ENCODE measurements around the gene SYNPO2L.

- TF ChIP-seq, protein P1, sequence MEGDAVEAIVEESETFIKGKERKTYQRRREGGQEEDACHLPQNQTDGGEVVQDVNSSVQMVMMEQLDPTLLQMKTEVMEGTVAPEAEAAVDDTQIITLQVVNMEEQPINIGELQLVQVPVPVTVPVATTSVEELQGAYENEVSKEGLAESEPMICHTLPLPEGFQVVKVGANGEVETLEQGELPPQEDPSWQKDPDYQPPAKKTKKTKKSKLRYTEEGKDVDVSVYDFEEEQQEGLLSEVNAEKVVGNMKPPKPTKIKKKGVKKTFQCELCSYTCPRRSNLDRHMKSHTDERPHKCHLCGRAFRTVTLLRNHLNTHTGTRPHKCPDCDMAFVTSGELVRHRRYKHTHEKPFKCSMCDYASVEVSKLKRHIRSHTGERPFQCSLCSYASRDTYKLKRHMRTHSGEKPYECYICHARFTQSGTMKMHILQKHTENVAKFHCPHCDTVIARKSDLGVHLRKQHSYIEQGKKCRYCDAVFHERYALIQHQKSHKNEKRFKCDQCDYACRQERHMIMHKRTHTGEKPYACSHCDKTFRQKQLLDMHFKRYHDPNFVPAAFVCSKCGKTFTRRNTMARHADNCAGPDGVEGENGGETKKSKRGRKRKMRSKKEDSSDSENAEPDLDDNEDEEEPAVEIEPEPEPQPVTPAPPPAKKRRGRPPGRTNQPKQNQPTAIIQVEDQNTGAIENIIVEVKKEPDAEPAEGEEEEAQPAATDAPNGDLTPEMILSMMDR (IDR thresholded peaks at IDR 0.05; ENCODE audit: poor library complexity), result no peak
- no peak for TF ChIP-seq EZH2phosphoT487 (IDR thresholded peaks at IDR 0.05; ENCODE audit: low read depth, severe bottlenecking, unreplicated experiment)
These were observed 5.8 kb downstream of the SYNPO2L start for GRCh38 chr10:73649876-73650536.

Measured in hepatocyte (in vitro differentiated cells).